Left lobe of liver (tissue), 2 donors: Measurements from ENCODE around the gene KRT85. TPM values are rescaled to one million over a fixed set of nuclear protein-coding genes. Genes with fewer than 3 reads are reported as not detected.
A peak's percentile ranks its signal among the peaks of the same experiment; 100 is the strongest.
"Not testable (repeated sequence)": the region's sequence is repeated elsewhere in the genome, so short reads cannot be mapped to it uniquely, and the experiment has no call there.

Experiments
- ATAC-seq: fragments of 200-7000 bp; cut with Tn5 transposase; one replicate; pipeline ENCODE4 v1.9.1; 2020; ENCODE audit warnings: mild to moderate bottlenecking, moderate library complexity
- DNase-seq: peaks from one replicate; pipeline ENCODE4 v3.0.0-alpha.2; 2020; ENCODE audit warnings: low spot score
- total RNA-seq: library from RNA; stranded (reverse); gene quantifications from one replicate; pipeline ENCODE4 v1.2.1, GENCODE V29; 2021
- donor health status: DM: no; HTN: no; CAD: no; lungs with moderate emphysema.
- donor health status: DM: no; HTN: yes; CAD: no.

The KRT85 gene
- total RNA-seq, 1 donor from 2014 or later = not detected

GRCh38 chr12:52331833-52332232, 35.4 kb downstream of the KRT85 start:
- no peak for DNase-seq
- ATAC-seq = peak; percentile 2

GRCh38 chr12:52331039-52331438, 36.2 kb downstream of the KRT85 start:
- peak; percentile 17 for ATAC-seq

GRCh38 chr12:52327830-52328500, 39.3 kb downstream of the KRT85 start:
- ATAC-seq (no peak), DNase-seq (no peak)

More at GRCh38 chr12:52331039-52331438, 36.2 kb downstream of the KRT85 start:
- peak; percentile 58 for DNase-seq

GRCh38 chr12:52327052-52327829, 40.0 kb downstream of the KRT85 start:
- ATAC-seq (peak; percentile 96), DNase-seq (peak; percentile 77)

GRCh38 chr12:52324153-52324444, 43.2 kb downstream of the KRT85 start:
- DNase-seq (no peak), ATAC-seq (no peak)

- no peak for DNase-seq
- no peak for ATAC-seq
Measured at GRCh38 chr12:52323416-52324152, 43.7 kb downstream of the KRT85 start.

GRCh38 chr12:52323001-52323400, 44.3 kb downstream of the KRT85 start:
- DNase-seq = no peak

GRCh38 chr12:52322069-52322468, 45.2 kb downstream of the KRT85 start:
- DNase-seq = no peak
- ATAC-seq = no peak

More at GRCh38 chr12:52323001-52323400, 44.3 kb downstream of the KRT85 start:
- ATAC-seq = no peak

GRCh38 chr12:52321418-52321817, 45.9 kb downstream of the KRT85 start:
- ATAC-seq (no peak), DNase-seq (no peak)

- ATAC-seq = no peak
- DNase-seq = no peak
Measured at GRCh38 chr12:52320784-52321400, 46.4 kb downstream of the KRT85 start, which contains the start of gene KRT83. Gene KRT83 (minus strand): TSS chr12:52321398. CDS start chr12:52321335, 63 bp downstream.

GRCh38 chr12:52319097-52319496, 48.2 kb downstream of the KRT85 start:
- ATAC-seq (no peak), DNase-seq (no peak)

- no peak for DNase-seq
- no peak for ATAC-seq
Measured at GRCh38 chr12:52318241-52318990, 48.9 kb downstream of the KRT85 start.

GRCh38 chr12:52317468-52318052, 49.7 kb downstream of the KRT85 start:
- DNase-seq = no peak
- no peak for ATAC-seq

- ATAC-seq (no peak), DNase-seq (no peak)
Measured at GRCh38 chr12:52316701-52317100, 50.6 kb downstream of the KRT85 start.

GRCh38 chr12:52316290-52316689, 51.0 kb downstream of the KRT85 start:
- ATAC-seq = no peak
- DNase-seq = no peak

GRCh38 chr12:52315721-52316120, 51.6 kb downstream of the KRT85 start:
- not testable (repeated sequence) for ATAC-seq, DNase-seq

GRCh38 chr12:52314511-52314910, 52.8 kb downstream of the KRT85 start:
- DNase-seq (no peak), ATAC-seq (no peak)

GRCh38 chr12:52313926-52314325, 53.4 kb downstream of the KRT85 start:
- no peak for ATAC-seq
- no peak for DNase-seq

GRCh38 chr12:52313461-52313860, 53.8 kb downstream of the KRT85 start:
- ATAC-seq = no peak
- DNase-seq = no peak

- ATAC-seq = no peak
- no peak for DNase-seq
Measured at GRCh38 chr12:52312086-52312485, 55.2 kb downstream of the KRT85 start.
